Glomerular visceral epithelial cell (primary cell): ENCODE results near the gene SLC12A6.
A peak's percentile ranks its signal among the peaks of the same experiment; 100 is the strongest.

ENCODE experiments used
- DNase-seq: peaks from one replicate; pipeline ENCODE4 v3.0.0-alpha.2; 2016; ENCODE audit errors: extremely low spot score

Gene SLC12A6

DNA sequence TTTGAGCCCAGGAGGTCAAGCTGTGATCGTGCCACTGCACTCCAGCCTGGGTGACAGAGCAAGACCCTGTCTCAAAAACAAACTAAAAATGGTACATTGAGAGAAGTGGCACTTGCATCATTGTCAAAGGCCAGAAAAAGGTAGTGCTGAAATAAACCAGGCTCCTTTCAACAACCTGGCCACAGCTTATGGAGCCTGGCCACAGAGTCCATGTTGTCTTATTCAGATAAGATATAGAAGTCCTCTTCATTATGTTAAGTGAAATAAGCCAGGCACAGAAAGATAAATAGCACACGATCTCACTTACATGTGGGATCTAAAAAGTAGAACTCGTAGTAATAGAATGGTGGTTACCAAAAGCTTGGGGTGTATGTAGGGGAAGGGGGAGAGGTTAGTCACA is 78.0 kb downstream of the SLC12A6 start:
- DNase-seq: no peak

DNA sequence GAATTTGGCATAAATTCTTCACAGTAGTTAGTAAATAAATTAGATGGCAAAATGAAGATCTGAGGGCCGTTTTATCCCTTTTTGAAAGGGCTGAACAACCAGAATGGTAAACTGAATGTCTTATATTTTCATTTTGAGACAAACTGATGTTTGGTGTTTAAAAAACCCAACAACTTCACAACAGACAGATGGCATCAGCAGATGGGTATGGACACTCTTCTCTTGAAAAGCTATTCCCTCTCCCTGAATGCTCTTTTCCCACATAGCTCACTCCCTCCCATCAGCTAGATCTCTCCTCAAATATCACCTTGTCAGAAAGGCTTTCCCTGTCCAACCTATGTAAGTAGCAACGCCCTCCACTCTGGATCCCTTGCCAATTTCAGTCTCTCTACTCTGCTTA is 79.4 kb downstream of the SLC12A6 start:
- no peak for DNase-seq

DNA sequence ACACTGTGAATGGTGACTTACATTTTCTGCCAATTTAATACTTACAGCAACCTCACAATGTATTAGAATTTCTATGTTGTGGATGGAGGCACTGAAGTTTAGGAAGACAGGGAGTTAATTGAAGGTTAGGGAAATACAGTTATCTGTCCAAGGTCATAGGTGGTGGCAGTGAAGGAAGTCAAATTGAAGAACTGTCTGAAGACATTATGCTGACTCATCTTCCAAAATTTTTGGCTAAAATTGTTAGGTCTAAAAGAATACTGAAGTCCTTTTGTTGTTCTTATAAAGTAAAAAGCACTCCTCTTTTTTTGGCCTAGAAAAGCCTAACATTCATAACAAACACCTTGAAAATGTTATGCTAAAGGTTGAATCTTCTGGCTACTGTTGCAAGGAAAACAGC is 85.0 kb downstream of the SLC12A6 start:
- DNase-seq: no peak

DNA sequence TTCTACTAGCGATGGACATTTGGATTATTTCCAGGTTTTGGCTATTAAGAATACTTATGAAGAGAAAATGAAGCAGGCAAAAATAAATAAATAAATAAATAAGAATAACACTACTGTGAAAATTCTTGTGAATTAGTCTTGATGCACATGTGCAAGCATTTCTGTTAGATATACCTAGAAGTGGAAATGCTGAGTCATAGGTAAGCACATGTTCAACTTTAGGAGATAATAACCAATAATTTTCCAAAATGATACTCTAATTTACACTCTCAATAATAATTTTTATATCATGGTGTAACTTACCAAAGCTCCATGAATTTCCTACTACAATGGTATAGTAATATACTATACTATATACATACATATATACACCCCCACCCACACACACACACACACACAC is 89.4 kb downstream of the SLC12A6 start:
- no peak for DNase-seq

DNA sequence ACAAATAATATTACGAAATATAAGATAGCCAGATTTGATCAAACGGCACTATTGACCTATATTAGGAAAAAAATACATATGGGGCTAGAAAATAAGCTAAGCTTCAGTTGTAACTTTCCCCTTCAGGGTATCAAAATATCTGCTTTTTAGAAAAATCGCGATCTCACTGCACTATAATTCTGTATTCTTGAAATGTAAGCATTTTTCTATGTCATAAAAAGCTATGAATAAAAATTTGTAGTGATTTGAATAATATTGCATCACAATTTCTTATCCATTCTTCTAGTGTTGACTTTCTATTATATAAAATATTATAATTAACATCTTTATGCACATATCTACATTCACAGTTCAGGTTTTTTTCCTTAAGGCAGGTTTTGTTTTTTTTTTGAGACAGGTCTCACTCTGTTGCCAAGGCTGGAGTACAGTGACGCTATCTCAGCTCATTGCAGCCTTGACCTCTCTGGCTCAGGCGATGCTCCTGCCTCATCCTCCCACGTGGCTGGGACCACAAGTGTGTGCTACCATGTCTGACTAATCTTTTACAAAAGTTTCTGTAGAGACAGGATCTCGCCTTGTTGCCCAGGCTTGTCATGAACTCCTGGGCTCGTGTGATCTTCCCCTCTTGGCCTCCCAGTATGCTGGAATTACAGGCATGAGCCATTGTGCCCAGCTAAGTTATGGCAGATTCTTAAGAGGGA is 91.2 kb downstream of the SLC12A6 start:
- DNase-seq: no peak

DNA sequence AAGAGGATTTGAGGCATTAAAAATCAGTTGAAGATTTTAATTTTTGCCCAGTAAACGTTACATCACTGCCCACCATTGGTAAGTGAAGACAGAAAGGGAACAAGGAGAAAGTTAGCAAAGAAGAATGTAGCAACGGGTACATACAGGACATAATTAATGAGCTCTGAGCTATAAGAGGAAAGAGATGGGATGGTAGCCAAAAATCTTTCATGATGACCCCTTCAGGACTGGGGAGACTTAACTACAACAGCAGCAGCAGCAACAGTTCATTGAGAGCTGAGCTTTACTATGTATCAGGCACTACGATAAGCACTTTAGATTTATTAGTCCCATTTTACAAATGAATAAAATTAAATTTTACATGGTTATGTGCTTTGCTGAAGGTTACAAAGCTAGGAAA is 94.4 kb downstream of the SLC12A6 start:
- no peak for DNase-seq

DNA sequence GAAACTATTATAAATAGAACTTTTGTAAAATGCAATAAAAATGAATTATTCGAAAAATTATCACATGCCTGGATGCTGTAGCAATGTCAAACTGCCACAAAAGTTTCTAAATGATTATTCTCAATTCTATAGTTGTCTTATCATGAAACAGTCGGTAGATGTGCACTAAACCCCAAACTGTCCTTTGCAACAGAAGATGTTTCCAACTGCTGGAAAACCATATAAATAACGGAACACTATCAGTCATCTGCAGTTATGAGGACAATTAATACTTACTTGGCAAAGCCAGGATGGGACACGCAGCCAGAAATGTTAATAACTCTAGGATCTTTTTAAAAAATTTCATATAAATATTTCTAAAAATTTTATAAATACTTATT is 95.3 kb downstream of the SLC12A6 start:
- DNase-seq: no peak

DNA sequence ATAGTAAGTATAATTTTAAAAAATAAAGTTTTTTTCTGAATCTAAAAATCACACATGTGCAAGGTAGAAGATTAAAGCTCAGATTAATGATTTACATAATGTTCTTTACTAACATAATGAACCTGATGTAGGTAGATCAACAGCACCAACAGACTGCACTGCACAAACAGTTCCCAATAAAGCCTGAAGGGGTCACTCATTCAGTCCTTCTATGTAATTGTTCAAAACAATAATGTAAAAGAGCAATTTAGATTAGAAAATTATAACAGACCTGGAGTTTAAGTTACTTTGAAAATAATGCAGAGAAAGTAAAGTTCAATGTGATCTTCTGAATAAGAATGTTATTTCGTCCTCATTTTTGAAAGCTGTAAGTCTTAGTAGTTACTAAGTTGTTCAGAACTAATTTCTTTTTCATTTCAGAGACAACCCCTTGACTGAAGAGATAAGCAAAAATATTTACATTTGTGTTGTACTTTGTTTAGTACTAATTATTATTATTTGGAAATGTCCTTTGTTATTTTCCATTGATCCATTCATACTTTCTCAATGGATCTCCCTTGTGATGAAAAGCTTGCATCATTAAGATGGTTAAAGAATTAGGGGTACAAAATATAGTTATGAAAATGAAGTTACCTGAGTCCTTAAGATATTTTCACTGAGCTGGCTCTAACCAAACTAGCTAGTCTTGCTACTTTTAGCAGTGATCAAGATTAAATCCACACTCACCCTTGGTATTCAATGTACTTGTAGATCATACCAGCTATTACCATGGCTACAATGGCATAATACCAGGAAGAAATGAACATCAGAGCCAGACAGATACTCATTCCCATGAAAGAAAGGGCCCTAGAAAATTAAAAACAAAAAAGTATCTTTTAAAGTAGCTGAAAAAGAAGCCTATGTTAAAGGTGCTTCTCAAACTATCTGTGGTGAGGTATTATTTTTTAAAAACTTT is 95.9 kb downstream of the SLC12A6 start:
- DNase-seq: peak; percentile 25

DNA sequence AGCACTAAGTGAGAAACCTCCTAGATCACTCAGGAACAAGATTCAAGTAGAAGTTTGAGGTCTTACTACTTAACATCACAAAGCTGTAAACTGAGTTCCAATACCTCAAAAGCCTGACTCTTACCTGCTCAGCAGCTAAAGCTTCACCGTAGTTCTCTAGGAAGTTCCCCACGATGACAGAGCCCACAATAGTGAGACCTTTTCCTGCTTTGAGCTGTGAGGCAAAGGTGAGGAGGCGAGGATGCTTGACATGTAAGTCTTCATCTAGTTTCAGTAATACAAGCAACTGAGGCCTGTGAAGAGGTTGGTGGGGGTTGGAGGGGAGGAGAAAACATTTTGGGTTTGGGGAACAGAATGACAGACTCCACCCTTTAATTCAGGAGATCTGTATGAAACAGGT is 97.0 kb downstream of the SLC12A6 start:
- DNase-seq: no peak

DNA sequence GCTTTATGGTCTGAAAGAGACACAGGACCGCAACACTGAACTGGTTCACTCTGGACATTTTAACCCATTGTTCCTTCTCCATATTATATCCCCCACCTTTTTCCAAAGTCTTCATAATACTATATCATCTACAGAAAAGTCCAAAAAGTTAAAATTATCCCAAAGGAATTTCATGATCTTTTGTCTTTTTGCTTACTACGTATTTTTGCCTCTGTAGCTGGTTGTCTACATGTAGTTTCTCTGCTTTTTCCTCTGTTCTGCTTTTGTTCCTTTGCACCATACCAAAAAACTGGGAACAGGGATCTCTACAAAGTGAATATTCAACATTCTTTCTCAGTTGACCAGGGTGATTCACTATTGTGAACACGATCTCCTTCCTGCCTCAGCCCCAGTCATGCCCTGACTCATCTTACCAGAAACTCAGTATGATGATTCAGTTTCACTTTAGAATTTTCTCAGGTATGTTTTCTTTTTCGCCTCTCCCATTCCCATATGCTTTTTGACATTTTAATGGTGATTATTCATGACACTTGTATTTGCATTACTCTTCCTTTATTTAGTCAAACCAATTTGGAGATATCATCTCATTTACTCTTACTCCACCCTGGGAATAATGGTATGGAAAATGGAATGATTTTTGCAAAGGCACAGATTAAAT is 98.3 kb downstream of the SLC12A6 start:
- peak; percentile 63 for DNase-seq

DNA sequence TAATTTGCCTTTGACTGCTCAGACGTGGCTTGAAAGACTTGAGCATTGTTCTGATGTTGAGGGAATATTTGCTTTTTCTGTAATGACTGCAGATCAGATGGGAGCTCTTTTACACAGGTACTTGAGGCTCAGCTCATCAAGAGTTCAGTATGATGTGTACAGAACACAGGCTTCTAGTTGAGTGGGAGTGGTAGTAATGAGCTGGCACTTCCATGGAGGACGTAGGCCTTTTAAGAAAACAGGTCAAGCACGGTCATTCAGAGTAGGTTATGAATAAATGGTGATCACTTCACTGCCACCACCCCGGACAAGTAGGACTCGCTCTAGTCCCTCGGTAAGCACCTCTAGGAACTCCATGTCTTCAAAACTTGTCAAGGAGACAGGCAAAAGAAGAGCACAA is 104.0 kb downstream of the SLC12A6 start:
- no peak for DNase-seq

DNA sequence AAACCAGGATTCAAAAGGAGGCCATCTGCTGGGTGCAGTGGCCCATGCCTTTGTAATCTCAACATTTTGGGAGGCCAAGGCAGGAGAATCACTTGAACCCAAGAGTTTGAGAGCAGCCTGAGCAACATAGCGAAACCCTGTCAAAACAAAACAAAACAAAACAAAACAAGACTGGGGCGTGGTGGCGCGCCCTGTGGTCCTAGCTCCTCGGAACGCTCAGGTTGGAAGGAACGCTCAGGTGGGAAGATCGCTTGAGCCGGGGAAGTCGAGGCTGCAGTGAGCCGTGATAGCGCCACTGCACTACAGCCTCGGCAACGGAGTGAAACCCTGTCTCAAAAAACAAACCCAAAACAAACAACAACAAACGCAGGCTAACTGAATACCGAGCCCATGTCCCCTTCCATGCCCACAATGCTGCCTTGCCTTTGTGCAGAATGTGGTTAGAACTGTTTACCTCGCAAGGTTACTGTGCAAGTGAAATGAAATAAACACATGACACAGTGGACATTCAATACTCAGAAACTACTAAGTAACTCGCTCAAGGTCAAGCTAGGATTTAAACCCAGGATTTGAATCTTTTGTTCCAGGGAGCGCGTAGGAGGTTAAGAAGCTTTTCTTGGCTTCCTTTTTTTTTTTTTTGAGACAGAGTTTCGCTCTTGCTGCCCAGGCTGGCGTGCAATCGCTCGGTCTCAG is 113.5 kb downstream of the SLC12A6 start:
- no peak for DNase-seq

DNA sequence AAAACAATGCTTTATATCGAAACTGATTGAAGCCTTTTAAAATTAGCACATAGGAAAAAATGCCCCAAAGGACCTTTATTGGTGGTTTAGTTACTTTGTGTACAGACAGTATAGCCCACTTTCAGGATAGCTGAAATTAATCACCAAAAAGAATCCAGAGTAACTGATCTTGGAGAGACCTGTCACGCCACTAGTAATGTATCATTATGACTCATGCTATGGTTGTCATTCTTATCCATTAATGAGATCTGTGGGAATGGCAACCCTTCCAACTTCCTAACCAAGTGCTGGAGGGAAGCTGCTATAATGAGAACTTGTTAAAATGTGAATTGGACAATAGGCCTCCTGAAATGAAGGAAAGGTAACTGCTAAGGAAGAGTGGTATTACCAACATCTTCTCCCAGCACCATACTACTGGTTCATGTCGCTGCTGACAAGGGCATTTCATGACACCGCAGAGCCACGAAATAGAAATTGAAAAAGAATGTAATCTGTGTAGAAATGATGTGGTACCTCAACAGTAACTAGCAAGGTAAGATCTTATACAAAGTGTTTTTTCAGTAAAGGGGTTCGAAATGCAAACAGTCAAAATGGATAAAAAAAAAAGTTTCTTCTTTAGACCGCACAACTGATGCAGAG is 119.9 kb downstream of the SLC12A6 start:
- DNase-seq: peak; percentile 27

DNA sequence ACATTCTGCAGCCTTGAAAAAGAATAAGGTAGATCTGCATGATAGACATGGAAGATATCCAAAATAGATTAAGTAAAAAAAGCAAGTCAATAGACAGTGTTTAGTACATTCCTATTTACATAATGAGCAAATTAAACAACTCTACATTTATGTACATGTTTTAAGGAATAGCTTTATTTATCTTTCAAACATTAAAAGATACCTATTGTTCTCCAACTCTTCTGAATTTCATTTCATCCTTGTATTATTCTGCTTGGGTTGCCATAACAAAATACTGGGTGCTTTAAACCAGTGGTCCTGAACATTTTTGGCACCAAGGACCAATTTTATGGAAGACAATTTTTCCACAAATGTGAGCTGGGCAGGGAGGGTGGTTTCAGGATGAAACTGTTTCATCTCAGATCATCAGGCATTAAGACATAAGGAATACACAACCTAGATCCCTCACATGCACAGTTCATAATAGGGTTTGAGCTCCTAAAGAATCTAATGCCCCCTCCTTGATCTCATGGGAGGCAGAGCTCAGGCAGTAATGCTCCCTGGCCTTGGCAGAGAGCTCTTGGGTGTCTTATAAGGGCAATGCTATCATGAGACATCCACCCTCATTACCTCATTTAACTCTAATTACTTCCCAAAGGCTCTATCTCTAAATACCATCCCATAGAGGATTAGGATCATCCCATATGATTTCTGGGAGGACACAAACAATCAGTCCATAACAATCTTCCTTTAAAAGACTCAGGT is 120.9 kb downstream of the SLC12A6 start:
- DNase-seq: no peak

DNA sequence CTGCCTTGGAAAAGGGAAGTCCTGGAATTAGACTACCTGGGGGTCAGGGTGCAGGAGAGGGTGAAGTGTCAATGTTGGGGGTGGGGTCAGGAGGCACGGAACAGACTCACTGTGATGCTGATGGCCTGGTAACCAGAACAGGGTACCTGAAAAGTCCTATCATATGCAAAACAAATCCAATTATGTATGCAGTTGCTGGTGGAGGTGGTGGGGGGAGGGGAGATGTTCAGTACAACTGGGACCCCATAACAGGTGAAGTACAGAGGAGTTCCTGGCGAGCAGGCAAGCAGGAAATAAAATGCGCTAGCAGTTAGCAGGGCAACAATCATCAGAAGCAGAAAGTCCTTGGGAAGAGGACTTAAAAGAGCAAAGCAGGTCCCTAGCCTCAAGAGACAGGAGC is 123.4 kb downstream of the SLC12A6 start:
- DNase-seq: no peak

DNA sequence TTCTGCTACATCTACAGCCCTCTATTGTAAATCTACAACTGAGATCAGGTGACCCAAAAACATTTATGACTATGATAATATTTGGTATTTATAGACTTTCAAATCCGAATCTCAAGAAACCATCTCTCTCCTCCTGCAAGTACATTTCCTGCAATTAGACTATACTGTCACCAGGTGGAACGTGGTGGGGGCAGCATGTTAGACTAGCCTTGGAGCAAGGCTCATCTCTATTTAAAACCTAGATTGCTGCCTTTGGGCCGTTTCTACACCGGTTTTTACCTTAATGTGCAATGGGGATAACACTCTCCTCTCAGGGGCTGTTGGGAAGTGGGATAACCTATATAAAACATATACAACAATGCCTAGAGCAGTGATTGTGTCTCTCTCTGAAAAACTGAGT is 123.9 kb downstream of the SLC12A6 start:
- no peak for DNase-seq

DNA sequence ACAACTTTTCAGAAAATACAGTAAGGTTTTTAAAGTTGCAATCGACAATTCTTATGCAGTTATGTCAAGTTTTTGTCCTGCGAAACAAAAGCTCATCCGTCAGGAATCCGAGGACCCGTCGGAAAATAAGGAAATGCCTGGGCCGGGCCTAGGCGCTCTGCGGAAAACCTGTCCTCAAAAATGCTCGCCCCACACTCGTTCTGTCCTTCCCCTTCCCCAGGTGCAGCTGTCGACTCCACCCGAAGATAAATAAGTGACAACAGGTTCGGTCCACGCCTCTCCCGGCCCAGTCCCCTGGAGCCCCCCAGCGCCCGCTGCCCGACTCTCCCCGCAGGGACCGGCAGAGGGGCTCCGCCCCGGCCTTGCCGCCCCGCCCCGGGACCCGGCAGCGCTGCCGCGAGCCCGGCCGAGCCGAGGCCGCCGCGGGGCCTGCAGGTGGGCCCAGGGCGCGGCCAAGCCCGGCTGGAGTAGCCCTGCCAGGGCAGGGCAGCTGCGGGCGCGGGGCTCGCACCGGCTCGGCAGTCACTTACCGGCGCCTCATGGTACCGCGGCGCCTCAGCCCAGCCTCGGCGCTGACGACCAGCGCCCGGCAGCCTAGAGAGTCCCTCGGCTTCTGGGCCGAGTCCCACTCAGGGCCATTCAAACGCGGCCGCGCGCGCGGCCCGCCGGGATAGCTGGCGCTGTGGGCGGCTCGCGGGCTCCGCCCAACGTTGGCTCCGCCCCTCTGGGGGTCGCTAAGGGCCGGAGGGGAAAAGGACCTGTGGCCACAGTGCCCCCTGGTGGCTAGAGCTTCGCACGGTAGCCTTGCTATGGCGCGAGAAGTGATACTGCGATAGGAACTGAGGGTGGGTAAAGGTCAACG is 127.9 kb downstream of the SLC12A6 start, which contains the start of gene KATNBL1:
TSS of gene KATNBL1 (minus strand) at position 676 of the 862 bp plus-strand sequence. CDS start 46,420 bp downstream, outside the sequence.
- peak; percentile 97 for DNase-seq

DNA sequence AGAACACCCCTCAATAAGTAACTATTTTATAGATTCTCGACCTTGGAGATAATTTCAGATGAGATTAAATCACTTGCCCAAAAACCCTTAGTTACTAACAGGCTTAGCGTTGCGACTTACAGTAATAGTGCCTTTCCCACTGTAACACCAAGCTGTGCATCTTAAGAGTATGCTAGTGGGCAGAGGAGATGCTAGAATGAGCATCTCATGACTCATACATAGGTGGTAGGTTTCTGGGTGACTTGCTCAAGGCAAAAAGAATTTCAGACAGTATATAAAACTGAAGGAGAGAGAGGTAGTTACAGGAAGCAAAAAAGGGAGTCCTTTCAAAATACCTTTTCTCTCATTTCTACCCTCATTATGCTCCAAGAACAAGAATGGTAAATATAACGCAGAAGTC is 131.6 kb downstream of the SLC12A6 start:
- peak; percentile 48 for DNase-seq

DNA sequence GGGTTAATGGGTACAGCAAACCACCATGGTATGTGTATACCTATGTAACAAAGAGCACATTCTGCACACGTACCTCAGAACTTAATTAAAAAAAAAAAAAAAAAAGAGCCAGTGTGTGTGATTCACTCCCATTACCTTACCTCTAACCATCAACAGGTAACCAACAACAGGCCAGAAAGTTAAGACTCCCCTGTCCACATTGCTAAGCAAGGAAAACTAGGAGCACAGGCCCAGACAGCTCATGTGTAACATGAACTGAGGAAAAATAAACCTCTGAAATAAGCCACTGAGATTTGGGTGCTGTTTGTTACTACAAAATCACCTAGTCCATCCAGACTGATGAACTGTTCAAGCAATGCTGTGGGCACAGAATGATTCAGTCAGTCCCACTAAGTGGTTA is 133.6 kb downstream of the SLC12A6 start:
- no peak for DNase-seq

DNA sequence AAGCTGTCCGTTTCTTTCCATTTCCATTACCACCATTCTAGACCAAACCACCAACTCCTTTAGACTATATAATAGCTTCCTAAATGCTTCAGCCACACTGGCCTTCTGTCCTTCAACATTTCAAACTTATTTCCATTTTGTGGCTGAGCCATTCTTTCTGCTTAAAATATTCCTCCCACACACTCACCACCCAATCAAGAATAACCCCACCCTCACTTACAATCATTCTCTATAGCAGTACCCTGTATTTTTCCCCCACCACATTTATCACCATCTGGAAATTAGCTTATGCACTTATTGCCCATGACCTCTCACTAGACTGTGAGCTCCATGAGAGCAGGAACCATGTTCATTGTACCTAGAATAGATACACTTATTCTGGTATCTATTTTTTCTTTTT is 134.3 kb downstream of the SLC12A6 start:
- DNase-seq: no peak
